Measurements from ENCODE around the gene RPL38. TPM values are rescaled to one million over a fixed set of nuclear protein-coding genes. Genes with fewer than 3 reads are reported as not detected.

The RPL38 gene
- total and polyA plus RNA-seq, 2 donors (not counting 1 experiment from before 2014, with no cell fraction given), result 722 to 1,550 TPM

DNA sequence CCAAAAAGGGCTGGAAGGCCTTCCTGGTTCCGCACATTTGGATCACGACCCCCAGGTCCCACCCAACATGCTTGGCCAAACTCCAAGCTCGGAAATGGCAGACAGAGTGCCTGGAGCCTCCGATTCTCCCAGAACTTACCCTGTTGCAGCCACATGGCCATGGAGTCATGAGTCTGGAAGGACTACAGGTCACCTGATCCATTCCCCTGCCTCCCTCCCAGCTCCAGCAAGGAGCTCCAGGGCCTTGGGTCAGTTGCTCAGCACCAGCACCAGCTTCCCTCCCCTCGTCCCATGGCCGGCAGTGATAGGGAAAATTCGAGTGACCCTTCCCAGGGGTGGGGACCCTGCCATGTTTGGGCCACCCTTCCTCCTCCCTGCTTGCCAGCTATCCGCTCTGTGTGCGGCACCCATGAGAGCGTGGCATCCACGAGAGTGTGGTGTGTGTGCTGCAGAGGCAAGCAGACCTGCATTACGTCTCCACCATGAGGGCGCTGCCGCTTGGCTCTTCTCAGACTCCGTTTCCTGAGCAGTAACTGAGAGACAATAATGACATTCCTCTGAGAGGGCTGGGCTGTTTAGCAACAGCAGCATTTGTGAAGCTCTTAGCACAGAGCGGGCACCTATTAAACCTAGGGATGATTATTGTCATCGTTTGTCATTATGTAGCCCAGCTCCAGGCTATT lies 21.3 kb upstream of the RPL38 start:
- Mint-ChIP-seq H3K27ac (no peak overlapping the region), H3K4me1 (no peaks in the 10 kb centered on the region), H3K27me3 (peaks cover 31% of the 10 kb centered on the region), H3K4me3 (no peak overlapping the region), H3K9me3 (ENCODE audit: insufficient read depth) (no peaks in the 10 kb centered on the region)
- no peaks in the 10 kb centered on the region for H4K20me1 ChIP-seq (ENCODE audit: control insufficient read depth, insufficient read depth, low read length, poor library complexity, severe bottlenecking)
- no peaks in the 10 kb centered on the region for H3K36me3 ChIP-seq (replicated peaks in 1 of 2; ENCODE audit: control extremely low read depth in 1 of 2, control insufficient read depth in 1 of 2, extremely low read depth in 1 of 2, insufficient read depth in 2 of 2, low read length in 1 of 2)
- no peak overlapping the region for H2AFZ ChIP-seq (ENCODE audit: insufficient read depth, low read depth, low read length, poor library complexity, severe bottlenecking)
- TF ChIP-seq, protein P1, sequence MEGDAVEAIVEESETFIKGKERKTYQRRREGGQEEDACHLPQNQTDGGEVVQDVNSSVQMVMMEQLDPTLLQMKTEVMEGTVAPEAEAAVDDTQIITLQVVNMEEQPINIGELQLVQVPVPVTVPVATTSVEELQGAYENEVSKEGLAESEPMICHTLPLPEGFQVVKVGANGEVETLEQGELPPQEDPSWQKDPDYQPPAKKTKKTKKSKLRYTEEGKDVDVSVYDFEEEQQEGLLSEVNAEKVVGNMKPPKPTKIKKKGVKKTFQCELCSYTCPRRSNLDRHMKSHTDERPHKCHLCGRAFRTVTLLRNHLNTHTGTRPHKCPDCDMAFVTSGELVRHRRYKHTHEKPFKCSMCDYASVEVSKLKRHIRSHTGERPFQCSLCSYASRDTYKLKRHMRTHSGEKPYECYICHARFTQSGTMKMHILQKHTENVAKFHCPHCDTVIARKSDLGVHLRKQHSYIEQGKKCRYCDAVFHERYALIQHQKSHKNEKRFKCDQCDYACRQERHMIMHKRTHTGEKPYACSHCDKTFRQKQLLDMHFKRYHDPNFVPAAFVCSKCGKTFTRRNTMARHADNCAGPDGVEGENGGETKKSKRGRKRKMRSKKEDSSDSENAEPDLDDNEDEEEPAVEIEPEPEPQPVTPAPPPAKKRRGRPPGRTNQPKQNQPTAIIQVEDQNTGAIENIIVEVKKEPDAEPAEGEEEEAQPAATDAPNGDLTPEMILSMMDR (IDR thresholded peaks at IDR 0.05), result no peak
- TF ChIP-seq EZH2 (IDR thresholded peaks at IDR 0.05; ENCODE audit: borderline replicate concordance, insufficient read depth, low read depth, low read length, poor library complexity, severe bottlenecking), result no peak
- H3K9ac ChIP-seq (ENCODE audit: low read length), result no peak overlapping the region
- no peak overlapping the region for H3K4me2 ChIP-seq (replicated peaks; ENCODE audit: low read depth, low read length, poor library complexity, severe bottlenecking)
- H3K4me1 ChIP-seq (ENCODE audit: control insufficient read depth in 2 of 2, insufficient read depth in 2 of 2, low read length in 2 of 2), result no peaks in the 10 kb centered on the region
- 87% methylated on average over 15 of the region's 17 CpGs for WGBS (ENCODE audit: insufficient coverage)
- intact Hi-C loops (cut with micrococcal nuclease), result no loop called here
- H3K4me3 ChIP-seq (ENCODE audit: control extremely low read depth in 1 of 5, extremely low read depth in 1 of 5, insufficient read depth in 1 of 5, low read depth in 2 of 5, low read length in 4 of 5), result no peak overlapping the region
- H3K27ac ChIP-seq (ENCODE audit: low read length in 2 of 2), result no peak overlapping the region
- DNase-seq (no peak), ATAC-seq (ENCODE audit: low read depth) (no peak)
- ChIA-PET POLR2A (no interaction called here), CTCF (no interaction called here)
- H3K9me3 ChIP-seq (ENCODE audit: control extremely low read depth in 1 of 3, control insufficient read depth in 2 of 3, insufficient read depth in 1 of 3, low read length in 2 of 3), result peaks cover 0 to 4% (median 0%) of the 10 kb centered on the region in 3 donors
- no peaks in the 10 kb centered on the region for H3K79me2 ChIP-seq (ENCODE audit: control insufficient read depth, insufficient read depth, low read length)
- H3K27me3 ChIP-seq (replicated peaks in 1 of 4; ENCODE audit: control extremely low read depth in 1 of 4, control insufficient read depth in 3 of 4, insufficient read depth in 4 of 4, low read length in 3 of 4), result peaks cover 0 to 11% (median 0%) of the 10 kb centered on the region in 4 experiments

DNA sequence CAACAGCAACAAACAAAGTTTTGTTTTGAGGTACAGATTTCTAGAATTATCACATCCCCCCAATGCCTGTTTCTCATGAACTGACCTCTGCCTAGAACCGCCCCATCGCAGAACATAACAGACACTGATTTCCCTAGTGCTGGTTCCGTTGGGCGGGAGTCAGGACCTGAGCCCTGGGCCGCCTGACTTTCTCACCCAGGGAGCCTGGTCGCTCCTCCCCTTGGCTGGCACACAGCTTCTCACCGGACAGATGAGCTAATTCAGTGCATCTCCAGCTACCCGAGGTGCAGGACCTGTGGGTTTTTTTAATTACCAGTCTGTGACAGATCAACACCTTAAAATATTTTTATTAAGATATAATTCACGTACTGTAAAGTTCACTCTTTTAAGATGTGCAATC lies 20.1 kb upstream of the RPL38 start:
- Histone ChIP-seq H3K9ac (ENCODE audit: low read length) (no peak overlapping the region), H3K4me3 (ENCODE audit: control extremely low read depth in 1 of 5, extremely low read depth in 1 of 5, insufficient read depth in 1 of 5, low read depth in 2 of 5, low read length in 4 of 5) (no peak overlapping the region), H3K79me2 (ENCODE audit: control insufficient read depth, insufficient read depth, low read length) (no peaks in the 10 kb centered on the region), H2AFZ (ENCODE audit: insufficient read depth, low read depth, low read length, poor library complexity, severe bottlenecking) (no peak overlapping the region), H3K9me3 (ENCODE audit: control extremely low read depth in 1 of 3, control insufficient read depth in 2 of 3, insufficient read depth in 1 of 3, low read length in 2 of 3) (peaks cover 0 to 4% (median 0%) of the 10 kb centered on the region in 3 donors), H3K4me2 (replicated peaks; ENCODE audit: low read depth, low read length, poor library complexity, severe bottlenecking) (no peak overlapping the region), H3K27ac (ENCODE audit: low read length in 2 of 2) (no peak overlapping the region), H3K36me3 (replicated peaks in 1 of 2; ENCODE audit: control extremely low read depth in 1 of 2, control insufficient read depth in 1 of 2, extremely low read depth in 1 of 2, insufficient read depth in 2 of 2, low read length in 1 of 2) (no peaks in the 10 kb centered on the region), H3K27me3 (replicated peaks in 1 of 4; ENCODE audit: control extremely low read depth in 1 of 4, control insufficient read depth in 3 of 4, insufficient read depth in 4 of 4, low read length in 3 of 4) (peaks cover 0 to 6% (median 0%) of the 10 kb centered on the region in 4 experiments), H4K20me1 (ENCODE audit: control insufficient read depth, insufficient read depth, low read length, poor library complexity, severe bottlenecking) (no peaks in the 10 kb centered on the region), H3K4me1 (ENCODE audit: control insufficient read depth in 2 of 2, insufficient read depth in 2 of 2, low read length in 2 of 2) (no peaks in the 10 kb centered on the region)
- Mint-ChIP-seq H3K9me3 (ENCODE audit: insufficient read depth) (no peaks in the 10 kb centered on the region), H3K27me3 (peaks cover 40% of the 10 kb centered on the region), H3K27ac (no peak overlapping the region), H3K4me1 (no peaks in the 10 kb centered on the region), H3K4me3 (no peak overlapping the region)
- CTCF ChIA-PET, result no interaction called here
- WGBS (ENCODE audit: insufficient coverage), result 95% methylated on average over 5 of the region's 9 CpGs
- ATAC-seq (ENCODE audit: low read depth) (no peak), DNase-seq (no peak)
- intact Hi-C loops (cut with micrococcal nuclease), result no loop called here
- POLR2A ChIA-PET, result no interaction called here
- TF ChIP-seq, protein P1 (IDR thresholded peaks at IDR 0.05), result no peak
- TF ChIP-seq EZH2 (IDR thresholded peaks at IDR 0.05; ENCODE audit: borderline replicate concordance, insufficient read depth, low read depth, low read length, poor library complexity, severe bottlenecking), result no peak
